Epithelial cell of esophagus (primary cell): ENCODE results near the gene MTA3.
"Not testable (repeated sequence)": the region's sequence is repeated elsewhere in the genome, so short reads cannot be mapped to it uniquely, and the experiment has no call there.

Experiments
- DNase-seq: peaks from one replicate; pipeline ENCODE4 v3.0.0; 2010; ENCODE audit warnings: low read depth
- H3K4me3 ChIP-seq: 2 replicates; pipeline ENCODE4 v1.5.1; 2011; ENCODE audit warnings: mild to moderate bottlenecking, low read length, control low read depth
- TF ChIP-seq, protein P1 (sequence below): IDR thresholded peaks from 2 replicates; pipeline ENCODE4 v1.5.1; 2011; ENCODE audit warnings: low read depth, mild to moderate bottlenecking, low read length, control low read depth, inconsistent platforms; ENCODE audit not compliant: insufficient read depth; ENCODE audit errors: missing control alignments

Gene MTA3

DNA sequence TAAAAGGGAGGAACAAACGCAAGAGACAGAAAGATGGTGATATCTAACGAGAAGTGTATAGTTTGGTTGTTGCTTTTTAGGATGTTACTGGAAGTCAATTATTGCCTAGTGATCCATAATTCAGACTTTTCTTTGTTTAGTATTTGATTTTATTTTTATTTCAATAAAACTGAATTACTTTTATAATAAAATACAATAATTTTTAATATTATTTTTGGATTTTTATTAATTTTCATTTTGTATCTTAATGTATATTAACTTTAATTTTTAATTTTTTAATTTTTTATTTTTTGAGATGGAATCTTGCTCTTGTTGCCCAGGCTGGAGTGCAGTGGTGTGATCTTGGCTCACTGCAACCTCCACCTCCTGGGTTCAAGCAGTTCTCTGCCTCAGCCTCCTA, 55.6 kb downstream of the MTA3 start:
- DNase-seq, result no peak
- TF ChIP-seq, protein P1, sequence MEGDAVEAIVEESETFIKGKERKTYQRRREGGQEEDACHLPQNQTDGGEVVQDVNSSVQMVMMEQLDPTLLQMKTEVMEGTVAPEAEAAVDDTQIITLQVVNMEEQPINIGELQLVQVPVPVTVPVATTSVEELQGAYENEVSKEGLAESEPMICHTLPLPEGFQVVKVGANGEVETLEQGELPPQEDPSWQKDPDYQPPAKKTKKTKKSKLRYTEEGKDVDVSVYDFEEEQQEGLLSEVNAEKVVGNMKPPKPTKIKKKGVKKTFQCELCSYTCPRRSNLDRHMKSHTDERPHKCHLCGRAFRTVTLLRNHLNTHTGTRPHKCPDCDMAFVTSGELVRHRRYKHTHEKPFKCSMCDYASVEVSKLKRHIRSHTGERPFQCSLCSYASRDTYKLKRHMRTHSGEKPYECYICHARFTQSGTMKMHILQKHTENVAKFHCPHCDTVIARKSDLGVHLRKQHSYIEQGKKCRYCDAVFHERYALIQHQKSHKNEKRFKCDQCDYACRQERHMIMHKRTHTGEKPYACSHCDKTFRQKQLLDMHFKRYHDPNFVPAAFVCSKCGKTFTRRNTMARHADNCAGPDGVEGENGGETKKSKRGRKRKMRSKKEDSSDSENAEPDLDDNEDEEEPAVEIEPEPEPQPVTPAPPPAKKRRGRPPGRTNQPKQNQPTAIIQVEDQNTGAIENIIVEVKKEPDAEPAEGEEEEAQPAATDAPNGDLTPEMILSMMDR, result no peak
- no peak overlapping the region for H3K4me3 ChIP-seq

DNA sequence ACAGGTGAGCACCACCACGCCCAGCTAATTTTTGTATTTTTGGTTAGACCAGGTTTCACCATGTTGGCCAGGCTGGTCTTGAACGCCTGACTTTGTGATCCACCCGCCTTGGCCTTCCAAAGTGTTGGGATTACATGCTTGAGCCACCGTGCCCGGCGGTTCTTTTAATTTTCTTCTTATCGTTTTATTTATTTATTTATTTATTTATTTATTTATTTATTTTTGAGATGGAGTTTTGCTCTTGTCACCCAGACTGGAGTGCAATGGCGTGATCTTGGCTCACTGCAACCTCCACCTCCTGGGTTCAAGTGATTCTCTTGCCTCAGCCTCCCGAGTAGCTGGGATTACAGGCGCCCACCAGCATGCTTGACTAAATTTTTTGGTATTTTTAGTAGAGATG, 59.6 kb downstream of the MTA3 start:
- DNase-seq, H3K4me3 ChIP-seq: not testable (repeated sequence)

DNA sequence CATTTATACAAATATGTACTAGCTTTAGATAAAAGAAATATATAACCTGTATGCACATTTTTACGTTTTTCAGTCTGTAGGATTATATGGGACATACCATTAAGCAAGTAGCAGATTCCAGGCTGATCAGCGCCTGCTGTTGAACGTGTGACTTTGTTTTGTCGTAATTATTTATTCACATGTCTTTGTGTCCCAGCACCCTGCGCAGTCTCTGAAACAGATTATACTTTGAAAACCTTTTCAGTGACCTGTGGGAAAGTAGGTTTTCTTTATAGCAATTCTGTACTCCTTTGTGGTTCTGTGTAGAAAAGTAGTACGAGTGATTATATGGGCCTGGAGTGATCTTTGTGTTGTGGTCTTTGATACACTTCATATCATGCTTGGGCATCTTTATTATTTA, 68.5 kb downstream of the MTA3 start:
- DNase-seq, result no peak
- TF ChIP-seq, protein P1, result no peak
- H3K4me3 ChIP-seq, result no peak overlapping the region

DNA sequence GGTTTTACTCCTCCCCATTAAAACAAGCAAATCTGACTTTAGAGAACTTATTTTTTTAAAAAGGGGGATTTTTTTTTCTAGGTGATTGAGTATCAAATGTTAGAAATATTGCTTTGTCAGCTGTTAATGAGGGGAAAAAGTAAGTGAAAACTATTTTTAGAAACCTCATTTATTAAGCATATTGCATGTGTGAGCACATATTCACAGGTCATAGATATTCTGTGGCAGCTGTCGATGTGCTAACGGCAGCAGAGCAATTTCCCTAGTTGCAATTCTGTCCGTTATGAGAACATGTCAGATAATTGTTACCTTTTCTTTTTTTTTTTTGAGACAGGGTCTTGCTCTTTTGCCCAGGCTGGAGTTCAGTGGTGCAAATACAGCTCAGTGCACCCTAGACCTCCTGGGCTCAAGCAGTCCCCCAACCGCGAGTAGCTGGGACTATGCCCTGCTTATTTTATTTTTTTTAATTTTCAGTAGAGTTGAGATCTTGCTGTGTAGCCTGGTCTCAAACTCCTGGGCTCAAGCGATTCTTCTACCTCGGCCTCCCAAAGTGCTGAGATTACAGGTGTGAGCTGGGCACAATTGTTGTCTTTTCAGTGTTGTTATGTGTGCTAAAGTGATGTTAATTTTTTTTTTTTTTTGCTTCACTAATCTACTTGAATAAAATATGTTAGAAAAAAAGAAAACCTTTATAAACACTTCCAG, 69.8 kb downstream of the MTA3 start:
- no peak for DNase-seq
- TF ChIP-seq, protein P1, result no peak
- H3K4me3 ChIP-seq, result no peak overlapping the region

DNA sequence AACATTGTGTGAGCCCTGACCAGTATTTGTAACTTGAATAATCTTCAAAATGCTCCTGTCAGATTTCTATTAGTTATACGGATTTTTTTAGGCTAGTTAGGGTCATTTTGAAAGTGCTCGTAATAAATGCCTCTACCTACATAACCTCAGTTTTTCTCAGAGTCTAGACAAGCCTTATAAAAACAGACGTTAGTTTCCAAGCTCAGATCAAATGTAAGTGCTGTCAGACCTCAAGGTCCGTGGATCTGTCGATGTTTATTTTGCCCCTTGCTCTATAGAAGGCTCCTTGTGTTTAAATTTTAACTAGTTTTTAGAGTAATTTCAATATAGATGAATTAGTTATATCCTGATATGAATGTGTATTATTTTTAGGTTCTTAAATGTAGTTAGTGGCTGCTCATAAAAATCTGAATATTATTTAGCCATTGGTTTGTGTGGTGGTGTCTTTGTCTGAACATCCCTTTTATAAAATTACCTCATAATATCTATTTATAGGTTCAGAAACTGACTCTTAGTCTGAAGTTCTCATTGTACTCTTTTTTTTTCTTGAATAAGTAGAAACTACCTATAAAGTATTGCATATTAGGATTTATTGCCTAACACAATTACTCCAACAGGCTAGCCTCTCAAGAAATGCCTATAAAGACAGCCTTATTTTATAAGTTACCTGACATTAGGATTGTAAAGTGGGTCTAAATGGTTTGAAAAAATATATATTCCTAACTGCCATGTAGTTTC, 71.1 kb downstream of the MTA3 start:
- TF ChIP-seq, protein P1, result no peak
- H3K4me3 ChIP-seq, result no peak overlapping the region
- DNase-seq, result no peak

DNA sequence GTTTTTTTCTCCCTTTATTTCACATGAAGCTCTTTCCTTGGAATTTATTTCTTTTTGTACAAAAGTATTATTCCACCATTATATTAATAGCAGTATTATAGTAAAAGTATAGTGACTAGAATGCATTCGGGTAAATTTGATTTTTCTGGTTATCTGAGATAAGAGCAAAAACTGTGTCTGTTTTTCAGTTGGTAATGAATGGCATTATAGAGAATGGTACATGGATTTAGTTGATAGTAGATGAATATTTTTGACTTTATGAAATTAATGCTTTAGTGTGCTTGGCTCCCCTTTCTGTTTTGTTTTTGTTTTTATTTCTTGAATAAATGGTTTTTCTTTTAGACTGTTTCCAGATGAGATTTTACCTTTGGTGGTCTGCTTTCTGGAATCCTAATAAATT, 71.8 kb downstream of the MTA3 start:
- no peak overlapping the region for H3K4me3 ChIP-seq
- DNase-seq, result no peak
- TF ChIP-seq, protein P1, result no peak

DNA sequence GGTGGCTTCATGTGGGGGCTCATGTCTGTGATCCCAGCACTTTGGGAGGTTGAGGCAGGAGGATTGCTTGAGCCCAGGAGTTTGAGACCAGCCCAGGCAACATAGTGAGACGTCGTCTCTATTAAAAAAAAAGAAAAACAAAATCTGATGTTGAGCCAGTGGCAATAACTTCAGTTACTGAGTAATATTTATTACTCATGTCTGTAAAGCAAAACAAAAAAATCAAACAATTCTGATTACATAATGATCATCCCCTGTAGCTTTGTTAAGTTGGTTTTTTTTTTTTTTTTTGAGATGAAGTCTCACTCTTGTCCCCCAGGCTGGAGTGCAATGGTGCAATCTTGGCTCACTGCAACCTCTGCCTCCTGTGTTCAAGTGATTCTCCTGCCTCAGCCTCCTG, 73.9 kb downstream of the MTA3 start:
- not testable (repeated sequence) for H3K4me3 ChIP-seq, DNase-seq

DNA sequence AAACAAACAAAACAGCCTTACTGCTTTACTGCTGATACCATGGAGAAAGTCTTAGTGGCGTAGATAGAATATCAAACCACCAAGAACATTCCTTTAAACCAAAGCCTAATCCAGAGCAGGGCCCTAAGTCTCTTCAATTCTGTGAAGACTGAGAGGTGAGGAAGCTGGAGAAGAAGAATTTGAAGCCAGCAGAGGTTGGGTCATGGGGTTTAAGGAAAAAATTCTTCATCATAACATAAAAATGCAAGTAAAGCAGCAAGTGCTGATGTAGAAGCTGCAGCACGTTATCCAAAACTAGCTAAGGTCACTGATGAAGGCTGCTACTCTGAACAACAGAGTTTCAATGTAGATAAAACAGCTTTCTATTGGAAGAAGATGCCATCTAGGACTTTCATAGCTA, 77.1 kb downstream of the MTA3 start:
- no peak overlapping the region for H3K4me3 ChIP-seq
- DNase-seq, result no peak
- TF ChIP-seq, protein P1, result no peak
